Diencephalon (tissue), 1 donor: ENCODE measurements around the gene RASAL3. TPM values are rescaled to one million over a fixed set of nuclear protein-coding genes. Genes with fewer than 3 reads are reported as not detected.

Experiments used
- small RNA-seq: library from RNA; depleted of rRNA; stranded (forward); fragments of <200 nt; gene quantifications from one replicate; pipeline ENCODE3, GENCODE V24; 2014
- total RNA-seq: library from RNA; depleted of rRNA; stranded (reverse); fragments of >200 nt; gene quantifications from one replicate; pipeline ENCODE4 v1.2.3, GENCODE V29; 2014

Gene RASAL3
- 1.2 TPM for total RNA-seq

GRCh38 chr19:15464394-15465385 is at the start of gene RASAL3:
Gene RASAL3 (minus strand): TSS chr19:15464544. CDS start chr19:15464358, 186 bp downstream.

GRCh38 chr19:15508035-15508710 is 43.8 kb upstream of the RASAL3 start, which contains the start of gene CYP4F22:
Gene CYP4F22 (plus strand): TSS chr19:15508525. CDS start chr19:15525337, 16,812 bp downstream.

GRCh38 chr19:15479391-15480345 is 15.3 kb upstream of the RASAL3 start, which contains the start of gene PGLYRP2:
Gene PGLYRP2 (minus strand): TSS chr19:15479501. CDS start chr19:15479371, 130 bp downstream.

GRCh38 chr19:15449620-15450527 is 14.5 kb downstream of the RASAL3 start, which contains the start of gene WIZ:
Gene WIZ (minus strand): TSS chr19:15449956. CDS start chr19:15448307, 1,649 bp downstream.

GRCh38 chr19:15418579-15419412 is 45.5 kb downstream of the RASAL3 start, which contains the start of gene AKAP8L:
Gene AKAP8L (minus strand): TSS chr19:15418988. CDS start chr19:15418923, 65 bp downstream.

Small RNA genes lying within 50 kb of the gene (small RNA-seq; reads per million reads assigned to genes)
- not detected for gene MIR1470

Other genes with a start within 250 kb of the RASAL3 start
- gene EPHX3, start 232.1 kb downstream of the RASAL3 start, total RNA-seq: 0.46 TPM
- gene BRD4, start 132.0 kb downstream of the RASAL3 start, total RNA-seq: 14.8 TPM
- 11.8 TPM for gene AKAP8, start 84.8 kb downstream of the RASAL3 start, total RNA-seq
- gene AKAP8L, start 45.6 kb downstream of the RASAL3 start, total RNA-seq: 68.0 TPM
- gene WIZ, start 14.6 kb downstream of the RASAL3 start, total RNA-seq: 20.3 TPM
- gene PGLYRP2, start 15.0 kb upstream of the RASAL3 start, total RNA-seq: not detected
- gene CYP4F22, start 44.0 kb upstream of the RASAL3 start, total RNA-seq: not detected
- not detected for gene CYP4F8, start 150.7 kb upstream of the RASAL3 start, total RNA-seq
- gene CYP4F3, start 176.4 kb upstream of the RASAL3 start, total RNA-seq: 0.23 TPM
- 0.69 TPM for gene CYP4F12, start 208.5 kb upstream of the RASAL3 start, total RNA-seq